GM21423 (cell line): ENCODE measurements around the gene OPN1MW3.
"Not testable (repeated sequence)": the region's sequence is repeated elsewhere in the genome, so short reads cannot be mapped to it uniquely, and the experiment has no call there.

ENCODE experiments used
- ATAC-seq: cut with Tn5 transposase; IDR thresholded peaks from one replicate; pipeline ENCODE4 v1.9.1; 2021; ENCODE audit warnings: mild to moderate bottlenecking, moderate library complexity; ENCODE audit not compliant: unreplicated experiment

Gene OPN1MW3

DNA sequence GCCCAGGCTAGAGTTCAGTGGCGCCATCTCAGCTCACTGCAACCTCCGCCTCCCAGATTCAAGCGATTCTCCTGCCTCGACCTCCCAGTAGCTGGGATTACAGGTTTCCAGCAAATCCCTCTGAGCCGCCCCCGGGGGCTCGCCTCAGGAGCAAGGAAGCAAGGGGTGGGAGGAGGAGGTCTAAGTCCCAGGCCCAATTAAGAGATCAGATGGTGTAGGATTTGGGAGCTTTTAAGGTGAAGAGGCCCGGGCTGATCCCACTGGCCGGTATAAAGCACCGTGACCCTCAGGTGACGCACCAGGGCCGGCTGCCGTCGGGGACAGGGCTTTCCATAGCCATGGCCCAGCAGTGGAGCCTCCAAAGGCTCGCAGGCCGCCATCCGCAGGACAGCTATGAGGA is at the start of gene OPN1MW3:
Gene OPN1MW3, plus strand, starts transcription at position 301 of the 400 bp plus-strand sequence. Its CDS starts 38 bp downstream, at position 339.
- ATAC-seq = not testable (repeated sequence)

DNA sequence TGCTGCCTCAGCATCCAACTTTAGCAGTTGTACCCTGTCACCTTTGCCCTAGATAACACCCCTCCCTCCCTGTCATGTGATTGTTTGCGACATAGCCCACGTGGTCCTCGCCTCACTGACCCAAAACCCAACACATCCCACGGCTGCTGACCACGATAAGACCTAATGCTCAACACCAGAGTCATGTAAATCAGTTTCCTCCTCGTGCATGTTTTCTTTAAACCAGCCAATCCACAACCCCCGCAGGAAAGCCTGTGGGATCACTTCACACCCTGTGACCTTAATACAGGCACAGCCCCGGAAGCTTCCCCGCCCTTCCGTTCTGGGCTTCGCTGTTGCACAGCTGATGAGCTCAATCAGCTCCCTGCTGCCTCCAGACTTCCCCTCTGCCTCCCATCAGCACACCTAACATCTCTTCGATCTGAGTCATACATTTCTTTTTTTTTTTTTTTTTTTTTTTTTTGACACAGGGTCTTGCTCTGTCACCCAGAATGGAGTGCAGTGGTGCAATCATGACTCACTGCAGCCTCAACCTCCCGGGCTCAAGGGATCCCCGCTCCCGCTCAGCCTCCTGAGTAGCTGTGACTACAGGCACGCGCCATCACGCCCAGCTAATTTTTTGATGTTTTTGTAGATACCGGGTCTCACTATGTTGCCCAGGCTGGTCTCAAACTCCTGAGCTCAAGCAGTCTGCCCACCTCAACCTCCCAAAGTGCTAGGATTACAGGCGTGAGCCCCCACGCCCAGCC is 47.5 kb upstream of the OPN1MW3 start:
- ATAC-seq = not testable (repeated sequence)

DNA sequence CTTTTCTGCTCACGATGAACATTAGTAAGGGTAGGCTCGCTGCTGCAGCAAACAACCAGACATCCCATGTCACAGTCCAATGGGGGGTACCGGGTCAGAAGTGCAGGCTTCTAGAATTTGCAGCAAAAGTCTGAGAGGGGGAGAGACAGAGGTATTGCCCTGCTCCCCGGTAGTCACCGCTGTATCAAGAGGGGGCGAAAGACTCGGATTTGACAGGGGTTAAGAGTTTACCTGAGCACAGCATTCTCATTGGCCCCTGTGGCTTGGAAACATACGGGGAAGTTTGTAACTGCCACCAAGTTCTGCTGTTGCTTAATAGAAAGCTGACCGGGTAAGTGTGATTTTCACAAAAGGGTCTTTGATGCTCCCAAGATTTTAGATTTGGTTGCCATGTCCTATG is 46.3 kb upstream of the OPN1MW3 start:
- ATAC-seq = not testable (repeated sequence)

DNA sequence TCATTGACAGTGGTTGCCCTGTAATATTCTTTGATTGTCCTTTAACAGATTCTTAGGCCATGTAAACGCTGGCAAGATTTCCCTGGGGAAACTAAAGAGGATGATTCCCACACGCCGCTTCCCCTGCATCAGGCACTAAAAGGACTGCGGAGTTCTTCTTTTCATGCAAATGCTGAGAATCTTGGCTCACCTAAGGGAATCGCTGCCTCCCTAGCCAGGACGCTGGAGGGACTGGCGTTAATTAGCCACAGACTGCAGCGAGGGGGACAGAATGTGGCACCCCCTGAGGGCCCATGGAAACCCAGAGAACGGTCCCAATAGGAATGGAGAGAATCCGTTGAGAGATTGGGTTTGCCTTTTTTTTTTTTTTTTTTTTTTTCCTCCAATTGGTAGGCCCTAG is 45.9 kb upstream of the OPN1MW3 start:
- not testable (repeated sequence) for ATAC-seq

DNA sequence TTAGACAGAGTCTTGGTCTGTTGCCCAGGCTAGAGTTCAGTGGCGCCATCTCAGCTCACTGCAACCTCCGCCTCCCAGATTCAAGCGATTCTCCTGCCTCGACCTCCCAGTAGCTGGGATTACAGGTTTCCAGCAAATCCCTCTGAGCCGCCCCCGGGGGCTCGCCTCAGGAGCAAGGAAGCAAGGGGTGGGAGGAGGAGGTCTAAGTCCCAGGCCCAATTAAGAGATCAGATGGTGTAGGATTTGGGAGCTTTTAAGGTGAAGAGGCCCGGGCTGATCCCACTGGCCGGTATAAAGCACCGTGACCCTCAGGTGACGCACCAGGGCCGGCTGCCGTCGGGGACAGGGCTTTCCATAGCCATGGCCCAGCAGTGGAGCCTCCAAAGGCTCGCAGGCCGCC is 37.9 kb upstream of the OPN1MW3 start, which contains the start of gene OPN1MW2:
Gene OPN1MW2, plus strand, starts transcription at position 301 of the 400 bp plus-strand sequence. Its CDS starts 60 bp downstream, at position 361.
- ATAC-seq = not testable (repeated sequence)

DNA sequence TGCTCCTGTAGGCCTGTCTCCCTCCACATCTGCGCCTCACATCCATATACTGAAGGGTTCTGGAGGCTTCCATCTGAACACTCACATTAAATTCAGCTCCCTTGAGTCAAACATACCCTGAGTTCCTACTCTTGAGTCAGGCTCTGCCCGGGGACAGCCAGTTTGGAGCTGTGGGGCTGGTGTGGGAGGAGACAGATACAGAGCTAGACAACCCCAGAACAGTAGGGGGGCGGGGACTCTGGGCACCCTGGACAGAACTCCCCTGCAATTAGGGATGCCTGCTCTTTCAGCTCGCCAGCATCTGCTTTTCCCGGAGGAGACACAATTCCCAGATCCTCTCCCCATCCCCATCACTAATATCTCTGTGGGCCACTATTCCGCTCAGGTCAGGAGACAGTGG is 32.1 kb upstream of the OPN1MW3 start:
- not testable (repeated sequence) for ATAC-seq

DNA sequence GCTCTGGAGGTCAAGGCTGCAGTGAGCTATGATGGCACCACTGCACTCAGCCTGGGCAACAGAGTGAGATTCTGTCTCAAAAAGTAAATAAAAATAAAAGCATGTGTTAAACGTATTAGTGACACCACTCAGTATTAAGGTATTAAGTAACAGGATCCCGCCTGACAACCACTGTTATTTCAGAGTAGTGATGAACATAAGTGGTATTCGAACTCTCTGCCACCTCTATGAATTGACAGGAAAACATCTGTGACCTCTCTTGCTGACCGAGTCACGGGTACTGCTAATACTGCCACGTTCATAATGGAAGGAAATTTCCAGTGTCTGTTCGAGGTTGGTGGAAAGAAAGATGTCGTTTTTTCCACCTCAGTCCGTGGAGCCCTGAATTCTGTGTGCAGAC is 30.7 kb upstream of the OPN1MW3 start:
- ATAC-seq = not testable (repeated sequence)

DNA sequence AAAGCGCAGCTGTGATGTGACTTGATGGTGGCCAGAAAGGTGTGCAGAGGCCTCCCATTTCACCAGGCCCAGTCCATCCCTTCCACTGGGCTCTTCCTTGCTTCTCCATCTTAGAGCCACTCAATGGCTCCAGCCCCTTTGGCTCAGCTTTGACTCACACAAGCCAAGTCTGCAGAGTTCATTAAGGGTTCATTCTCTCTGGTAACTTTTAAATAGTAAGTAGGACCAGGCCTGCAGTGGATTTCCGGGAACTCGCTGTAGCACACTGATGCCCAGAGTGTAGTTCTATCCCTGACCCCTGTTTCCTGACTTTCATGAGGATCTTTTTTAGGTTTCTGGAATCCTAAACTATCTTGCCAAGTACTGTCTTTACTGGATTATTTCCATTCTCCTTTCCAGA is 25.9 kb upstream of the OPN1MW3 start:
- ATAC-seq = not testable (repeated sequence)

DNA sequence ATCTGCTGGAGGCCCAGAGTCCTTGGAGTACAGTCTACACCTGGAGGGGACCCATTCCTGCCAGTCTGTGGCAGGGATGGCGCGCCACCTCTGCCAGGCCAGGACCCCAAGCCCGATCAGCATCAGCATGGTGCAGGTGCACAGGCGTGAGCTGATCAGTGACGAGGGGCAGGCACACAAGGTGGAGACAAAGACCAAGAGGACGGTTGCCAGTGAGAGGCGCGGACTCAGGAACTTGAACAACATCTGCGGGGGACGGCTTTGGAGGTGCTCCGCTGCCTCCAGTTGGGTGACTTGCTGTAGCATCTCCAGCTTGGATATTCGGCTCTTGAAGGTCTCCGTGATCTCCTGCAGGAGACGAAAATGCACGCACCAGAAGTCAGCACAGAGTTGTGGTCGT is 23.8 kb upstream of the OPN1MW3 start:
- not testable (repeated sequence) for ATAC-seq

DNA sequence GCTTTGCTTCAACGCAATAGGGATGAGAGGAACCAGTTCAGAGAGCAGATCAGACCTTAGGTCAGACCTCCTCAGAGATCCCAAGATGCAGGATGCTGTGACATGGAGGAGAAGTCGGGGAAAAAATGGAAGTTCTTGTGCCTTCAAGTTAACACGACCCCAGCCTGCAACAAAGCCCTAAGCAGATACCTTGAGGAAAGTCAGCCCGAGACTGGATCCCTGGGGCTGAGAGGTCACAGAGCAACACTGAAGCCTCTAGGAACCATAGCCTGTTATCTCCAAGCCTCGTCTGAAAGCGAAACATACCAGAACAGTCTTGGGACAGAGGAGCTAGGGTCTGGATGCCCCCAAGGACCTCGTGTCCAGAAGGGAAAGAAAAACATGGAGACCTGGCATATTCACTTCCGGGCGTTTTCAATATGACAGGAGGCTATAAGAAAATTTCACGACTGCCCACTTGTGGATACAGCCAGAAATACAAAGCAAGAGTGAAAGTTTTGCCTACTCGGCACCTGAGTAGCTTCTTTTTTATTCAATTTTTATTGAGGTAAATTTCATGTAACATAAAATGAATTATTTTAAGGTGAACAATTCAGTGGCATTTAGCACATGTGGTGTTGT is 18.3 kb upstream of the OPN1MW3 start:
- not testable (repeated sequence) for ATAC-seq

DNA sequence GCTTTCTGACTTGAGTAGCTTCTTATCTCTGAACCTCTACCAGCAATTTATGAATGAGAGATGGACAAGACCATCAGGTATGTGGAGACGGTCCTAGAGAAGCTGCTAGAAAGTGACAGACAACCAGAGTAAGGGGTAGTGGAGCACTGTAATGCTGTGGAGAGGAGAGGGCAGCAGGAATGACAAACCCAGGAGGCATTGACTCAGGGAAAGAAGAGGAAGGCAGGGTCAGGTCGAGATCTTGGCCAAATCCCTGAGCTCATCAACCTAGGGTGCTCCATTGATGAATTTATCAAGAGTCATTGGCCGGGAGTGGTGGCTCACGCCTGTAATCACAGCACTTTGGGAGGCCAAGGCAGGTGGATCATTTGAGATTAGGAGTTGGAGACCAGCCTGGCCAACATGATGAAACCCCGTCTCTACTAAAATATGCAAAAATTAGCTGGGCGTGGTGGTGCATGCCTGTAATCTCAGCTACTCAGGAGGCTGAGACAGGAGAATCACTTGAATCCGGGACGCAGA is 17.3 kb upstream of the OPN1MW3 start:
- ATAC-seq = not testable (repeated sequence)

DNA sequence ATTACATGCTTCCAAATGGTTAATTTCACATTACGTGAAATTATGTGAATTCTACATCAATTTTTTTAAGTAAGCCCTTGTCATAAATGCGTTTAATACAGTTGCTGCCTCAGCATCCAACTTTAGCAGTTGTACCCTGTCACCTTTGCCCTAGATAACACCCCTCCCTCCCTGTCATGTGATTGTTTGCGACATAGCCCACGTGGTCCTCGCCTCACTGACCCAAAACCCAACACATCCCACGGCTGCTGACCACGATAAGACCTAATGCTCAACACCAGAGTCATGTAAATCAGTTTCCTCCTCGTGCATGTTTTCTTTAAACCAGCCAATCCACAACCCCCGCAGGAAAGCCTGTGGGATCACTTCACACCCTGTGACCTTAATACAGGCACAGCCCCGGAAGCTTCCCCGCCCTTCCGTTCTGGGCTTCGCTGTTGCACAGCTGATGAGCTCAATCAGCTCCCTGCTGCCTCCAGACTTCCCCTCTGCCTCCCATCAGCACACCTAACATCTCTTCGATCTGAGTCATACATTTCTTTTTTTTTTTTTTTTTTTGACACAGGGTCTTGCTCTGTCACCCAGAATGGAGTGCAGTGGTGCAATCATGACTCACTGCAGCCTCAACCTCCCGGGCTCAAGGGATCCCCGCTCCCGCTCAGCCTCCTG is 9.9 kb upstream of the OPN1MW3 start:
- peak; percentile 68 for ATAC-seq

DNA sequence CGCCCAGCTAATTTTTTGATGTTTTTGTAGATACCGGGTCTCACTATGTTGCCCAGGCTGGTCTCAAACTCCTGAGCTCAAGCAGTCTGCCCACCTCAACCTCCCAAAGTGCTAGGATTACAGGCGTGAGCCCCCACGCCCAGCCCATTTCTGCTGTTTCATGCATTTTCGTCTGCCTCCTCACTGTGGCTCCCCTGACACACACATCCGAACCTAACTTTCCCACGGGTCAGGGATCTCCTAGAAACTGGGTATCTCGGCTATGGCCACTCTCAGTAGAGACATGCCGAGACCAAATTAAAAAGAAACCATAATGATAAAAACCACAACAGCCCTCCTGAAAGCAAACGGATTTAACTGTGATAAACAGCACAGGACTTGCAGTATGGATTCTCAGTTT is 9.3 kb upstream of the OPN1MW3 start:
- not testable (repeated sequence) for ATAC-seq

DNA sequence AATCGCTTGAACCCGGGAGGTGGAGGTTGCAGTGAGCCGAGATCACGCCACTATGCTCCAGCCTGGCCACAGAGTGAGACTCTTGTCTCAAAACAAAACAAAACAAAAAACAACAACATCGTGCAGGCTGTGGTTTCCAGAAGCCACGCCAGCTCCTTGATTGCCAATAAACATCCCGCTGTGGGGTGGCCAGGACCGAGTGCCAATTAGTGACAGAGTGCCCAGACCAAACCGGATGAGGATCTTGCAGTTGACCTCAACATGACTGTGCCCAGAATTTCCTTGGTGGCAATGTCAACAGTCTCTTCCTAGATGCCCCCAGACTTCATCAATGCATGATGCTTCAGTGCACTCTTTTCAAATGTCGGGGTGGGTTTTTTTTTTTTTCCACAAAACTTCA is 1.3 kb downstream of the OPN1MW3 start:
- ATAC-seq = not testable (repeated sequence)

DNA sequence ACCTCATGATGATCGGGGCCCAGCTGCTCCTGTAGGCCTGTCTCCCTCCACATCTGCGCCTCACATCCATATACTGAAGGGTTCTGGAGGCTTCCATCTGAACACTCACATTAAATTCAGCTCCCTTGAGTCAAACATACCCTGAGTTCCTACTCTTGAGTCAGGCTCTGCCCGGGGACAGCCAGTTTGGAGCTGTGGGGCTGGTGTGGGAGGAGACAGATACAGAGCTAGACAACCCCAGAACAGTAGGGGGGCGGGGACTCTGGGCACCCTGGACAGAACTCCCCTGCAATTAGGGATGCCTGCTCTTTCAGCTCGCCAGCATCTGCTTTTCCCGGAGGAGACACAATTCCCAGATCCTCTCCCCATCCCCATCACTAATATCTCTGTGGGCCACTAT is 5.7 kb downstream of the OPN1MW3 start:
- not testable (repeated sequence) for ATAC-seq

DNA sequence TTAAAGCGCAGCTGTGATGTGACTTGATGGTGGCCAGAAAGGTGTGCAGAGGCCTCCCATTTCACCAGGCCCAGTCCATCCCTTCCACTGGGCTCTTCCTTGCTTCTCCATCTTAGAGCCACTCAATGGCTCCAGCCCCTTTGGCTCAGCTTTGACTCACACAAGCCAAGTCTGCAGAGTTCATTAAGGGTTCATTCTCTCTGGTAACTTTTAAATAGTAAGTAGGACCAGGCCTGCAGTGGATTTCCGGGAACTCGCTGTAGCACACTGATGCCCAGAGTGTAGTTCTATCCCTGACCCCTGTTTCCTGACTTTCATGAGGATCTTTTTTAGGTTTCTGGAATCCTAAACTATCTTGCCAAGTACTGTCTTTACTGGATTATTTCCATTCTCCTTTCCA is 11.9 kb downstream of the OPN1MW3 start:
- ATAC-seq = not testable (repeated sequence)

DNA sequence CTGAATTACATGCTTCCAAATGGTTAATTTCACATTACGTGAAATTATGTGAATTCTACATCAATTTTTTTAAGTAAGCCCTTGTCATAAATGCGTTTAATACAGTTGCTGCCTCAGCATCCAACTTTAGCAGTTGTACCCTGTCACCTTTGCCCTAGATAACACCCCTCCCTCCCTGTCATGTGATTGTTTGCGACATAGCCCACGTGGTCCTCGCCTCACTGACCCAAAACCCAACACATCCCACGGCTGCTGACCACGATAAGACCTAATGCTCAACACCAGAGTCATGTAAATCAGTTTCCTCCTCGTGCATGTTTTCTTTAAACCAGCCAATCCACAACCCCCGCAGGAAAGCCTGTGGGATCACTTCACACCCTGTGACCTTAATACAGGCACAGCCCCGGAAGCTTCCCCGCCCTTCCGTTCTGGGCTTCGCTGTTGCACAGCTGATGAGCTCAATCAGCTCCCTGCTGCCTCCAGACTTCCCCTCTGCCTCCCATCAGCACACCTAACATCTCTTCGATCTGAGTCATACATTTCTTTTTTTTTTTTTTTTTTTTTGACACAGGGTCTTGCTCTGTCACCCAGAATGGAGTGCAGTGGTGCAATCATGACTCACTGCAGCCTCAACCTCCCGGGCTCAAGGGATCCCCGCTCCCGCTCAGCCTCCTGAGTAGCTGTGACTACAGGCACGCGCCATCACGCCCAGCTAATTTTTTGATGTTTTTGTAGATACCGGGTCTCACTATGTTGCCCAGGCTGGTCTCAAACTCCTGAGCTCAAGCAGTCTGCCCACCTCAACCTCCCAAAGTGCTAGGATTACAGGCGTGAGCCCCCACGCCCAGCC is 27.3 kb downstream of the OPN1MW3 start:
- peak; percentile 92 for ATAC-seq

DNA sequence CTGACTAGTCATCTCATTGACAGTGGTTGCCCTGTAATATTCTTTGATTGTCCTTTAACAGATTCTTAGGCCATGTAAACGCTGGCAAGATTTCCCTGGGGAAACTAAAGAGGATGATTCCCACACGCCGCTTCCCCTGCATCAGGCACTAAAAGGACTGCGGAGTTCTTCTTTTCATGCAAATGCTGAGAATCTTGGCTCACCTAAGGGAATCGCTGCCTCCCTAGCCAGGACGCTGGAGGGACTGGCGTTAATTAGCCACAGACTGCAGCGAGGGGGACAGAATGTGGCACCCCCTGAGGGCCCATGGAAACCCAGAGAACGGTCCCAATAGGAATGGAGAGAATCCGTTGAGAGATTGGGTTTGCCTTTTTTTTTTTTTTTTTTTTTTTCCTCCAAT is 29.0 kb downstream of the OPN1MW3 start:
- not testable (repeated sequence) for ATAC-seq

DNA sequence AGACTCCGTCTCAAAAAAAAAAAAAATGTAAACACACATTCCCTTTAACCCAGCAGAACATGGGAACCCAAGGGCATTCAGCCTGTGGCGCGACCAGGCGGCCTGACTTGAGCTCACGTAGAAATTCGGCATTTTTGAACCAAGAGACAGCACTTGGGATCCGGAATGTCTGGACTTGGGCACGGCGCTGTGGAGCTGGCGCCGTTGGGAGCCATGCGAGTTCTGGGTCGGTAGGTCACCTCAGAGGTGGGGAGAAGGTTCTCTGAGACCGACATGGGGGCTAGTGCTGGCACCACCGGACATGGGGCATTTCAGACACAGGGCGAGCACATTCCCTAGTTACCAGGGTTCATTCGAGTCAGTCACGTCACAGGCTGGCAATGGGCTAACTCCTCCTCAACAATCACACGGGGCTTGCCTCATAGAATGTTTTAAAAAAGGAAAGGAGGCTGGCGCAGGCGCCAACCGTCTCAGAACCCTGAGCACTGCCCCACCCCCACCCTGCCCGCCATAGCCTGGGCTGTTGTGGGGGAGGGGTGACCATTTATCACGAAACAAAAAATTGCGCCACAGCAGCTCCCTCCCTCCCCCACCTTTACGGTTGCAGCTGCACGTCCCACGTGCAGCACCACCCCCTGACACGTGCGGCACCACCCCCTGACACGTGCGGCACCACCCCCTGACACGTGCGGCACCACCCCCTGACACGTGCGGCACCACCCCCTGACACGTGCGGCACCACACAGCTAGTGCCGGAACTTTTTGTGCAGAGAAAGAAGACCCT is 37.6 kb downstream of the OPN1MW3 start, which contains the start of gene TEX28:
Gene TEX28, minus strand, starts transcription at position 334 of the 784 bp plus-strand sequence. CDS start 3,007 bp downstream, outside the sequence.
- ATAC-seq = no peak
